ENCODE results near the gene TPTE2. TPM values are rescaled to one million over a fixed set of nuclear protein-coding genes. Genes with fewer than 3 reads are reported as not detected.
"Not testable (repeated sequence)": the region's sequence is repeated elsewhere in the genome, so short reads cannot be mapped to it uniquely, and the experiment has no call there.

TPTE2 gene
- total and polyA plus RNA-seq, 10 of the 15 experiments (the other 5 are each of a cell fraction or from before 2014, with no cell fraction given), result 0.31 to 1.9 (median 1.2) TPM

DNA sequence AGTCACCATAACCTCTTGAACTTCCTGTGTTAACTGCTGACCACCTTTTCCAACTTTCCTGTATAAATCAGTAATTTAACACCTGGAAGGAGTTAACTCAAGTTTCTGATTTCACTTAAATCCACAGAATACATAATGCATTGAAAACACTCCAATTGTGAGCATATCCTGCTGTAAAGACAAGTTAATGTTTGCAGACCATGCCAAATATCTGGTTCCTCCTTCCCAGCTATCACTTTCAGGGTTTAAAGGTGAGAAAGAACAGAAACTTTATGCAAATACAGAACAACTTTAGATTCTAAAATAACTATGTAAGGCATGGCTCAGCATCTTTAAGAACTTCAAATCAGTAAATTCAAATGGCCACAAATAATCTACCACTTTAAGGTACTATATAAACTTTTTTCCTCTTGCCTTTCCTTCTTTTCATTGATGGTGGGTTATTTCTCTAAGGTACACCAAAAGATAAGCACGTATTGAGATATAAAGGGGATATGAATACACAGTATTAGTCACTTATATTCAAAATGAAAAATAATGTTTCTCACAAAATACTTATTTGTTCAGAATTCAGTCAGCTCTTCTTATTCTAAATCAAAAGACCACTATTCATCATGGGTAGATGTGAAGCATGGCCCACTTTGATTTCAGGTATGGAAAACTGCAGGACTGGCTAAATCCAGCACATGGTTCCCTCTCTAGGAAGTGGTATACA is 6.6 kb upstream of the TPTE2 start (continued):
- TF ChIP-seq POU2F2 (IDR thresholded peaks at IDR 0.05; ENCODE audit: borderline replicate concordance, low read depth, low read length) (peak; percentile 81; the same call in 1 of the 3 replicates), ZNF207 (IDR thresholded peaks at IDR 0.05; ENCODE audit: borderline replicate concordance) (no peak)

DNA sequence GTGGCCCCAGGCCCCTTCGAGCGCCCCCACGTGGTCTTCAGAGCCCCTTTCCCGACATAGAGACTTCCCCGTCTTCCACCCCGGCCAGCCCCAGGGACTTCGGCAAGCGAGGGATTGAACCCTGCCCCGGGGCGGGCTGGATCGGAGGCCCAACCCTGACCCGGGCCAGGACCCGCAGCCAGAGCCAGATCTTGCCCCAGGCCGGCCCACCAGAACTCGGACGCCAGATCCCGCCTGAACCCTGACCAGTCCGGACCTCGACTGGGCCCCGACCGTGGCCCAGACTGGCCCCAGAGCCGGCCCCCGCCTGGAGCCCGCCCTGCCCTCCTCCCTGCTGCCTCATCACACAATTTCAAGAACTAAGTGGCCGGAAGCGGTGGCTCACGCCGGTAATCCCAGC is 253 bp upstream of the TPTE2 start:
- CTCF ChIA-PET, result no interaction called here
- H3K9ac ChIP-seq (ENCODE audit: control insufficient read depth, insufficient read depth, low read length), result no peak overlapping the region

DNA sequence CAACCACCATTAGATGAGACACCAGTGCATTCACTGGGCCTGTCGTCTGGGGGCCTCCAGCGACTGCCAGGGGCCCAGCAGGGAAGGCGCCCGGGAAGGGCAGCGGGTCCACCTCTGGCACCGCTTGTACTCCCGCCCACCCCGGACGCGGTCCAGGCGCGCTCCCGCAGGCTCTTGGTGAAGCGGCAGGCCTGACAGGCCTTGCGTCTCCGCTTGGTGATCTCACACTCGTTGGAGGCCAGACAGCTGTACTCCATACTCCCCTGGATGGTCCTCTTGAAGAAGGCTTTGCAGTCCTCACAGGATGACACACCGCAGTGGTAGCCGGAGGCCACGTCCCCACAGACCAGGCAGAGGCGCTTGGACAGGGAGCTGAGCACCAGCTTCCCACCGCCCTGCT is 660 bp downstream of the TPTE2 start:
- H3K36me3 ChIP-seq (ENCODE audit: control insufficient read depth in 2 of 2, insufficient read depth in 2 of 2, low read length in 1 of 2); CTCF ChIA-PET; BruUV-seq (replicated peaks); H3K4me1 ChIP-seq (ENCODE audit: control insufficient read depth, insufficient read depth, low read length); H3K4me3 ChIP-seq; H3K9me3 ChIP-seq (replicated peaks; ENCODE audit: control insufficient read depth, insufficient read depth, low read length); H3K4me2 ChIP-seq (ENCODE audit: control insufficient read depth, insufficient read depth); H4K20me1 ChIP-seq (ENCODE audit: control insufficient read depth, insufficient read depth); intact Hi-C loops (cut with micrococcal nuclease; ENCODE audit: unreplicated experiment); ATAC-seq; SMC1A ChIA-PET (ENCODE audit: uncharacterized antibody, unreplicated experiment); DNase-seq (ENCODE audit: low read depth, low spot score); H3K27ac ChIP-seq (ENCODE audit: control insufficient read depth, insufficient read depth); RAD21 ChIA-PET (ENCODE audit: unreplicated experiment); H2AFZ ChIP-seq (ENCODE audit: control insufficient read depth, low read depth, low read length); H3K79me2 ChIP-seq (ENCODE audit: control insufficient read depth, insufficient read depth, low read length); H3K9ac ChIP-seq (ENCODE audit: control insufficient read depth, insufficient read depth, low read length); H3K27me3 ChIP-seq (replicated peaks in 1 of 2; ENCODE audit: control insufficient read depth in 2 of 2, insufficient read depth in 2 of 2, low read length in 1 of 2); in situ Hi-C loops (cut with MboI); POLR2A ChIA-PET; FAIRE-seq: not testable (repeated sequence)
- WGBS (ENCODE audit: insufficient coverage, insufficient replicate concordance, low lambda C conversion rate, missing lambda C conversion rate), result 98% methylated on average over 22 of the region's 22 CpGs

More for the DNA sequence above, 253 bp upstream of the TPTE2 start:
- FAIRE-seq (no peak), DNase-seq (ENCODE audit: low read depth, low spot score) (no peak), ATAC-seq (no peak)
- Histone ChIP-seq H3K27me3 (replicated peaks in 1 of 2; ENCODE audit: control insufficient read depth in 2 of 2, insufficient read depth in 2 of 2, low read length in 1 of 2) (no peaks in the 10 kb centered on the region), H3K4me3 (no peak overlapping the region), H2AFZ (ENCODE audit: control insufficient read depth, low read depth, low read length) (no peak overlapping the region), H3K4me1 (ENCODE audit: control insufficient read depth, insufficient read depth, low read length) (peaks cover 4% of the 10 kb centered on the region; the same call in 1 of the 2 replicates), H3K27ac (ENCODE audit: control insufficient read depth, insufficient read depth) (no peak overlapping the region), H4K20me1 (ENCODE audit: control insufficient read depth, insufficient read depth) (no peaks in the 10 kb centered on the region), H3K9me3 (replicated peaks; ENCODE audit: control insufficient read depth, insufficient read depth, low read length) (no peaks in the 10 kb centered on the region; the same call in 2 of the 3 replicates), H3K36me3 (ENCODE audit: control insufficient read depth in 2 of 2, insufficient read depth in 2 of 2, low read length in 1 of 2) (no peaks in the 10 kb centered on the region), H3K4me2 (ENCODE audit: control insufficient read depth, insufficient read depth) (no peak overlapping the region), H3K79me2 (ENCODE audit: control insufficient read depth, insufficient read depth, low read length) (no peaks in the 10 kb centered on the region)
- no TSS peak for BruUV-seq (replicated peaks)
- ChIA-PET SMC1A (ENCODE audit: uncharacterized antibody, unreplicated experiment) (no interaction called here), POLR2A (no interaction called here), RAD21 (ENCODE audit: unreplicated experiment) (interaction anchor here (1.2 kb wide), 1 partner anchor 26 kb away, joined by 3 read pairs; no protein-coding TSS in a partner anchor)
- in situ Hi-C loops (cut with MboI), result no loop called here
- no peak for TF ChIP-seq BCL11A (IDR thresholded peaks at IDR 0.05; ENCODE audit: low read depth, low read length)
- TF ChIP-seq NR2C1 (IDR thresholded peaks at IDR 0.05), result no peak
- TF ChIP-seq SMAD1 (IDR thresholded peaks at IDR 0.05; ENCODE audit: low read depth, partially characterized antibody), result no peak
- no peak for TF ChIP-seq LARP7 (IDR thresholded peaks at IDR 0.05)
- TF ChIP-seq ATF7 (IDR thresholded peaks at IDR 0.05; ENCODE audit: low read depth), result no peak
- TF ChIP-seq, protein P1, sequence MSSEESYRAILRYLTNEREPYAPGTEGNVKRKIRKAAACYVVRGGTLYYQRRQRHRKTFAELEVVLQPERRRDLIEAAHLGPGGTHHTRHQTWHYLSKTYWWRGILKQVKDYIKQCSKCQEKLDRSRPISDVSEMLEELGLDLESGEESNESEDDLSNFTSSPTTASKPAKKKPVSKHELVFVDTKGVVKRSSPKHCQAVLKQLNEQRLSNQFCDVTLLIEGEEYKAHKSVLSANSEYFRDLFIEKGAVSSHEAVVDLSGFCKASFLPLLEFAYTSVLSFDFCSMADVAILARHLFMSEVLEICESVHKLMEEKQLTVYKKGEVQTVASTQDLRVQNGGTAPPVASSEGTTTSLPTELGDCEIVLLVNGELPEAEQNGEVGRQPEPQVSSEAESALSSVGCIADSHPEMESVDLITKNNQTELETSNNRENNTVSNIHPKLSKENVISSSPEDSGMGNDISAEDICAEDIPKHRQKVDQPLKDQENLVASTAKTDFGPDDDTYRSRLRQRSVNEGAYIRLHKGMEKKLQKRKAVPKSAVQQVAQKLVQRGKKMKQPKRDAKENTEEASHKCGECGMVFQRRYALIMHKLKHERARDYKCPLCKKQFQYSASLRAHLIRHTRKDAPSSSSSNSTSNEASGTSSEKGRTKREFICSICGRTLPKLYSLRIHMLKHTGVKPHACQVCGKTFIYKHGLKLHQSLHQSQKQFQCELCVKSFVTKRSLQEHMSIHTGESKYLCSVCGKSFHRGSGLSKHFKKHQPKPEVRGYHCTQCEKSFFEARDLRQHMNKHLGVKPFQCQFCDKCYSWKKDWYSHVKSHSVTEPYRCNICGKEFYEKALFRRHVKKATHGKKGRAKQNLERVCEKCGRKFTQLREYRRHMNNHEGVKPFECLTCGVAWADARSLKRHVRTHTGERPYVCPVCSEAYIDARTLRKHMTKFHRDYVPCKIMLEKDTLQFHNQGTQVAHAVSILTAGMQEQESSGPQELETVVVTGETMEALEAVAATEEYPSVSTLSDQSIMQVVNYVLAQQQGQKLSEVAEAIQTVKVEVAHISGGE (CRISPR knock-in tag; IDR thresholded peaks at IDR 0.05), result no peak
- TF ChIP-seq EGR1 (IDR thresholded peaks at IDR 0.05; ENCODE audit: borderline replicate concordance in 1 of 2, low read depth in 2 of 2, low read length in 2 of 2), result no peak
- TF ChIP-seq ZNF622 (IDR thresholded peaks at IDR 0.05), result no peak
- TF ChIP-seq EP300 (IDR thresholded peaks at IDR 0.05; ENCODE audit: borderline replicate concordance in 1 of 2, control insufficient read depth in 1 of 2, low read depth in 2 of 2, low read length in 2 of 2), result no peak
- no peak for TF ChIP-seq CHD1 (IDR thresholded peaks at IDR 0.05; ENCODE audit: low read depth, low read length)
- TF ChIP-seq POLR2A (IDR thresholded peaks at IDR 0.05; ENCODE audit: low read depth, low read length), result no peak
- intact Hi-C loops (cut with micrococcal nuclease; ENCODE audit: unreplicated experiment), result no loop called here
- WGBS (ENCODE audit: insufficient coverage, insufficient replicate concordance, low lambda C conversion rate, missing lambda C conversion rate), result 81% methylated on average over 28 of the region's 28 CpGs
